ENCODE results near the gene ENTPD1. TPM values are rescaled to one million over a fixed set of nuclear protein-coding genes. Genes with fewer than 3 reads are reported as not detected.

The ENTPD1 gene
- total and polyA plus RNA-seq, 2 donors (not counting 1 experiment from before 2014, with no cell fraction given) = 0.47 to 3.3 TPM

GRCh38 chr10:95815701-95816240 is 59.8 kb downstream of the ENTPD1 start:
- no peaks in the 10 kb centered on the region for H3K36me3 ChIP-seq (ENCODE audit: control insufficient read depth, insufficient read depth, low read length)
- no peak overlapping the region for H2AFZ ChIP-seq (ENCODE audit: low read length)
- no peak overlapping the region for H3K27ac ChIP-seq (ENCODE audit: insufficient read depth, low read length)
- no peak overlapping the region for H3K9ac ChIP-seq (ENCODE audit: insufficient read depth, low read length)
- no peaks in the 10 kb centered on the region for H3K79me2 ChIP-seq (ENCODE audit: control insufficient read depth, insufficient read depth, low read length)
- H3K4me3 ChIP-seq (replicated peaks in 1 of 4; ENCODE audit: control extremely low read depth in 1 of 4, insufficient read depth in 1 of 4, low read depth in 3 of 4, low read length in 4 of 4) = no peak overlapping the region
- no peaks in the 10 kb centered on the region for H4K20me1 ChIP-seq (ENCODE audit: control insufficient read depth, extremely low read depth, insufficient read depth, low read length)
- no peak overlapping the region for H3K4me2 ChIP-seq (ENCODE audit: extremely low read depth, insufficient read depth, low read length)
- TF ChIP-seq EZH2 (IDR thresholded peaks at IDR 0.05; ENCODE audit: low read length, missing control alignments) (no peak), CTCF (conservative IDR thresholded peaks at IDR 0.05 in 1 of 2, IDR thresholded peaks at IDR 0.05 in 1 of 2; ENCODE audit: low read depth in 1 of 2, low read length in 2 of 2) (no peak)
- peaks cover 11% of the 10 kb centered on the region for H3K4me1 ChIP-seq (ENCODE audit: control insufficient read depth, extremely low read depth, insufficient read depth, low read length)
- no peaks in the 10 kb centered on the region for H3K9me3 ChIP-seq (ENCODE audit: control insufficient read depth, insufficient read depth, low read depth, low read length)
- DNase-seq (ENCODE audit: low read depth in 2 of 2) = peak in 1 of 2 donors; percentile 39
- no peaks in the 10 kb centered on the region for H3K27me3 ChIP-seq (ENCODE audit: control insufficient read depth, insufficient read depth, low read length)

GRCh38 chr10:95818010-95818409 is 62.0 kb downstream of the ENTPD1 start:
- Histone ChIP-seq H3K9me3 (ENCODE audit: control insufficient read depth, insufficient read depth, low read depth, low read length) (no peaks in the 10 kb centered on the region), H3K4me3 (replicated peaks in 1 of 4; ENCODE audit: control extremely low read depth in 1 of 4, insufficient read depth in 1 of 4, low read depth in 3 of 4, low read length in 4 of 4) (no peak overlapping the region), H3K9ac (ENCODE audit: insufficient read depth, low read length) (no peak overlapping the region), H3K4me2 (ENCODE audit: extremely low read depth, insufficient read depth, low read length) (no peak overlapping the region), H3K4me1 (ENCODE audit: control insufficient read depth, extremely low read depth, insufficient read depth, low read length) (peaks cover 11% of the 10 kb centered on the region), H3K27ac (ENCODE audit: insufficient read depth, low read length) (no peak overlapping the region), H3K27me3 (ENCODE audit: control insufficient read depth, insufficient read depth, low read length) (no peaks in the 10 kb centered on the region), H3K36me3 (ENCODE audit: control insufficient read depth, insufficient read depth, low read length) (no peaks in the 10 kb centered on the region), H4K20me1 (ENCODE audit: control insufficient read depth, extremely low read depth, insufficient read depth, low read length) (no peaks in the 10 kb centered on the region), H3K79me2 (ENCODE audit: control insufficient read depth, insufficient read depth, low read length) (no peaks in the 10 kb centered on the region), H2AFZ (ENCODE audit: low read length) (no peak overlapping the region)
- TF ChIP-seq CTCF (conservative IDR thresholded peaks at IDR 0.05 in 1 of 2, IDR thresholded peaks at IDR 0.05 in 1 of 2; ENCODE audit: low read depth in 1 of 2, low read length in 2 of 2) = no peak
- TF ChIP-seq EZH2 (IDR thresholded peaks at IDR 0.05; ENCODE audit: low read length, missing control alignments) = no peak
- no peak for DNase-seq (ENCODE audit: low read depth in 2 of 2)

- Histone ChIP-seq H3K27ac (ENCODE audit: insufficient read depth, low read length) (no peak overlapping the region), H3K4me3 (replicated peaks in 1 of 4; ENCODE audit: control extremely low read depth in 1 of 4, insufficient read depth in 1 of 4, low read depth in 3 of 4, low read length in 4 of 4) (no peak overlapping the region), H2AFZ (ENCODE audit: low read length) (no peak overlapping the region), H3K9me3 (ENCODE audit: control insufficient read depth, insufficient read depth, low read depth, low read length) (no peaks in the 10 kb centered on the region), H3K9ac (ENCODE audit: insufficient read depth, low read length) (no peak overlapping the region), H3K36me3 (ENCODE audit: control insufficient read depth, insufficient read depth, low read length) (no peaks in the 10 kb centered on the region), H3K4me1 (ENCODE audit: control insufficient read depth, extremely low read depth, insufficient read depth, low read length) (peaks cover 11% of the 10 kb centered on the region), H3K27me3 (ENCODE audit: control insufficient read depth, insufficient read depth, low read length) (no peaks in the 10 kb centered on the region), H3K79me2 (ENCODE audit: control insufficient read depth, insufficient read depth, low read length) (no peaks in the 10 kb centered on the region), H3K4me2 (ENCODE audit: extremely low read depth, insufficient read depth, low read length) (peak overlapping the region; percentile 49), H4K20me1 (ENCODE audit: control insufficient read depth, extremely low read depth, insufficient read depth, low read length) (no peaks in the 10 kb centered on the region)
- TF ChIP-seq EZH2 (IDR thresholded peaks at IDR 0.05; ENCODE audit: low read length, missing control alignments) (no peak), CTCF (conservative IDR thresholded peaks at IDR 0.05 in 1 of 2, IDR thresholded peaks at IDR 0.05 in 1 of 2; ENCODE audit: low read depth in 1 of 2, low read length in 2 of 2) (no peak)
- DNase-seq (ENCODE audit: low read depth in 2 of 2) = peak; percentile 40 to 90
These were observed 62.7 kb downstream of the ENTPD1 start for GRCh38 chr10:95818668-95819067.

All from fibroblast of lung (primary cell).